Peyer's patch (tissue), 4 donors: Measurements from ENCODE around the gene PPIB.

Experiments used
- POLR2A ChIP-seq, 2 donors: fragments of 450-650 bp; IDR thresholded peaks; one replicate each; pipeline ENCODE4 v1.5.1; 2017; ENCODE audit warnings: antibody characterized with exemption in 2 of 2, mild to moderate bottlenecking in 2 of 2, moderate library complexity in 2 of 2
- TF ChIP-seq, protein P1 (sequence below), 6 experiments: fragments of 450-650 bp in 4 of 6; fragments of 200-600 bp in 2 of 6; sonication (generic) in 1 of 6; IDR thresholded peaks; one replicate each; pipeline ENCODE4 v1.5.1; 2017 to 2019; ENCODE audit warnings: antibody characterized with exemption in 6 of 6, mild to moderate bottlenecking in 3 of 6, moderate library complexity in 1 of 6

DNA sequence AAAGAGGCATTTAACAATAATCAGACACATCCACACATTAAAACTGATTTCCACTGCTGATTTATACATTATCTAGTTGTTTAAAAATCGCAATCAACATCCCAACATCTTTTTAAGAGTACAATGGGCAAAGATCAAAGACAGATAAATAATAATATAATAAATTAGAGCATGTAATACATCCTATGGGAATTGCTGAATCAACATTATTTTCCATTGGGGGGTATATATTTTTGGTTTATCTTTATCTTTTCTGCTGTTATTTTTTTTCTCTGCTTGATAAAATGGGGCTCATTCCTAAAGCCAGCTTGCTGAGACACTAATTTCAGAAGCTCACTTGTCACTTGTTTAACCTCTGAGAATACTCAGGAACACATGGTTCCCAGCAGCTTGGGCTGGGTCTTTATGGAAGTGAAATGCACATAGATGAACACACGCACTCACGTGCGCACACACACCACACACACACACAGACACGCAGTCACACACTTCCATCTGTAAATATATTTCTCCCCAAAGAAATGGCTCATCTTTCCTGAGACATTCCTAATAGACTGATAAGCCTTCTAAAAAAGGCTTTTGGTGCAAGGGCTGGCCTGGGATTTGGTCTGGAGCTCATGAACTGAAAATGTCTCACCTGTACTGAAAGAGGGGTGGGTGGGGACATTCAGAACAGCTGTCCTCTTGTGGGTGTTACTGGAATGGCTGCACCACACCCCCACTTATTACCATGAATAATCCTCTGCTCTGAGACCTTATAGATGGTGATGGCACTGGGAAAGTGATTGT is 3.5 kb upstream of the PPIB start:
- TF ChIP-seq, protein P1, sequence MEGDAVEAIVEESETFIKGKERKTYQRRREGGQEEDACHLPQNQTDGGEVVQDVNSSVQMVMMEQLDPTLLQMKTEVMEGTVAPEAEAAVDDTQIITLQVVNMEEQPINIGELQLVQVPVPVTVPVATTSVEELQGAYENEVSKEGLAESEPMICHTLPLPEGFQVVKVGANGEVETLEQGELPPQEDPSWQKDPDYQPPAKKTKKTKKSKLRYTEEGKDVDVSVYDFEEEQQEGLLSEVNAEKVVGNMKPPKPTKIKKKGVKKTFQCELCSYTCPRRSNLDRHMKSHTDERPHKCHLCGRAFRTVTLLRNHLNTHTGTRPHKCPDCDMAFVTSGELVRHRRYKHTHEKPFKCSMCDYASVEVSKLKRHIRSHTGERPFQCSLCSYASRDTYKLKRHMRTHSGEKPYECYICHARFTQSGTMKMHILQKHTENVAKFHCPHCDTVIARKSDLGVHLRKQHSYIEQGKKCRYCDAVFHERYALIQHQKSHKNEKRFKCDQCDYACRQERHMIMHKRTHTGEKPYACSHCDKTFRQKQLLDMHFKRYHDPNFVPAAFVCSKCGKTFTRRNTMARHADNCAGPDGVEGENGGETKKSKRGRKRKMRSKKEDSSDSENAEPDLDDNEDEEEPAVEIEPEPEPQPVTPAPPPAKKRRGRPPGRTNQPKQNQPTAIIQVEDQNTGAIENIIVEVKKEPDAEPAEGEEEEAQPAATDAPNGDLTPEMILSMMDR (IDR thresholded peaks at IDR 0.05) = no peak
- no peak for TF ChIP-seq POLR2A (IDR thresholded peaks at IDR 0.05)
